ENCODE data around the gene HPX.

The HPX gene

GRCh38 chr11:6474413-6474792, 33.6 kb upstream of the HPX start:
- peak; percentile 1 for ATAC-seq
- Mint-ChIP-seq H3K36me3 (peaks cover 18% of the 10 kb centered on the region), H3K4me1 (peaks cover 22% of the 10 kb centered on the region), H3K4me3 (peak overlapping the region; percentile 84), H3K27me3 (no peaks in the 10 kb centered on the region), H3K9me3 (no peaks in the 10 kb centered on the region), H3K27ac (peak overlapping the region; percentile 76)

- Mint-ChIP-seq H3K9me3 (no peaks in the 10 kb centered on the region), H3K27ac (peak within 1 kb of the TSS; percentile 76), H3K4me3 (peak within 1 kb of the TSS; percentile 89), H3K36me3 (peaks cover 18% of the 10 kb centered on the region), H3K4me1 (peaks cover 15% of the 10 kb centered on the region), H3K27me3 (no peaks in the 10 kb centered on the region)
- peak; percentile 91 for ATAC-seq
Observed at GRCh38 chr11:6473451-6474412, 32.9 kb upstream of the HPX start, which contains the start of gene TRIM3. TSS of gene TRIM3 (minus strand) at chr11:6473941. CDS start at chr11:6465695, 8,246 bp downstream.

GRCh38 chr11:6472934-6473333, 32.1 kb upstream of the HPX start:
- H3K4me1 Mint-ChIP-seq, result peaks cover 14% of the 10 kb centered on the region
- no peak for ATAC-seq
- H3K27ac Mint-ChIP-seq, result peak overlapping the region; percentile 76
- peak overlapping the region; percentile 64 for H3K4me3 Mint-ChIP-seq
- no peaks in the 10 kb centered on the region for H3K9me3 Mint-ChIP-seq
- no peaks in the 10 kb centered on the region for H3K27me3 Mint-ChIP-seq
- H3K36me3 Mint-ChIP-seq, result peaks cover 14% of the 10 kb centered on the region

GRCh38 chr11:6469599-6469998, 28.8 kb upstream of the HPX start:
- ATAC-seq, result no peak
- H3K4me3 Mint-ChIP-seq, result no peak overlapping the region
- H3K27ac Mint-ChIP-seq, result no peak overlapping the region
- peaks cover 14% of the 10 kb centered on the region for H3K4me1 Mint-ChIP-seq
- peaks cover 17% of the 10 kb centered on the region for H3K36me3 Mint-ChIP-seq
- H3K27me3 Mint-ChIP-seq, result no peaks in the 10 kb centered on the region
- no peaks in the 10 kb centered on the region for H3K9me3 Mint-ChIP-seq

GRCh38 chr11:6468712-6469495, 28.1 kb upstream of the HPX start:
- peaks cover 20% of the 10 kb centered on the region for H3K36me3 Mint-ChIP-seq
- H3K9me3 Mint-ChIP-seq, result no peaks in the 10 kb centered on the region
- no peaks in the 10 kb centered on the region for H3K27me3 Mint-ChIP-seq
- peaks cover 9% of the 10 kb centered on the region for H3K4me1 Mint-ChIP-seq
- H3K27ac Mint-ChIP-seq, result no peak overlapping the region
- peak; percentile 47 for ATAC-seq
- H3K4me3 Mint-ChIP-seq, result no peak overlapping the region

GRCh38 chr11:6459099-6459450, 18.3 kb upstream of the HPX start:
- no peak overlapping the region for H3K4me3 Mint-ChIP-seq
- peaks cover 30% of the 10 kb centered on the region for H3K36me3 Mint-ChIP-seq
- H3K27me3 Mint-ChIP-seq, result no peaks in the 10 kb centered on the region
- no peaks in the 10 kb centered on the region for H3K4me1 Mint-ChIP-seq
- H3K27ac Mint-ChIP-seq, result no peak overlapping the region
- no peak for ATAC-seq
- H3K9me3 Mint-ChIP-seq, result no peaks in the 10 kb centered on the region

GRCh38 chr11:6458352-6459098, 17.7 kb upstream of the HPX start:
- Mint-ChIP-seq H3K9me3 (no peaks in the 10 kb centered on the region), H3K4me1 (no peaks in the 10 kb centered on the region), H3K36me3 (peaks cover 24% of the 10 kb centered on the region), H3K27me3 (no peaks in the 10 kb centered on the region), H3K27ac (no peak overlapping the region), H3K4me3 (no peak overlapping the region)
- no peak for ATAC-seq

- H3K4me1 Mint-ChIP-seq, result no peaks in the 10 kb centered on the region
- no peak for ATAC-seq
- peaks cover 20% of the 10 kb centered on the region for H3K36me3 Mint-ChIP-seq
Observed at GRCh38 chr11:6457581-6458320, 17.0 kb upstream of the HPX start.

GRCh38 chr11:6456361-6457073, 15.7 kb upstream of the HPX start:
- no peaks in the 10 kb centered on the region for H3K4me1 Mint-ChIP-seq
- no peaks in the 10 kb centered on the region for H3K9me3 Mint-ChIP-seq
- H3K27ac Mint-ChIP-seq, result no peak overlapping the region
- no peak overlapping the region for H3K4me3 Mint-ChIP-seq
- H3K36me3 Mint-ChIP-seq, result peaks cover 14% of the 10 kb centered on the region
- no peak for ATAC-seq
- no peaks in the 10 kb centered on the region for H3K27me3 Mint-ChIP-seq

More at GRCh38 chr11:6457581-6458320, 17.0 kb upstream of the HPX start:
- Mint-ChIP-seq H3K9me3 (no peaks in the 10 kb centered on the region), H3K27me3 (no peaks in the 10 kb centered on the region), H3K27ac (no peak overlapping the region), H3K4me3 (no peak overlapping the region)

- H3K36me3 Mint-ChIP-seq, result peaks cover 10% of the 10 kb centered on the region
- H3K9me3 Mint-ChIP-seq, result no peaks in the 10 kb centered on the region
- no peak for ATAC-seq
- H3K27ac Mint-ChIP-seq, result no peak overlapping the region
- no peak overlapping the region for H3K4me3 Mint-ChIP-seq
- H3K27me3 Mint-ChIP-seq, result no peaks in the 10 kb centered on the region
- H3K4me1 Mint-ChIP-seq, result no peaks in the 10 kb centered on the region
Observed at GRCh38 chr11:6455070-6455469, 14.3 kb upstream of the HPX start.

GRCh38 chr11:6453152-6453551, 12.4 kb upstream of the HPX start:
- Mint-ChIP-seq H3K27ac (no peak overlapping the region), H3K36me3 (peaks cover 10% of the 10 kb centered on the region), H3K4me3 (no peak overlapping the region), H3K27me3 (no peaks in the 10 kb centered on the region), H3K9me3 (no peaks in the 10 kb centered on the region), H3K4me1 (no peaks in the 10 kb centered on the region)
- ATAC-seq, result no peak

- no peak for ATAC-seq
- no peaks in the 10 kb centered on the region for H3K4me1 Mint-ChIP-seq
- H3K36me3 Mint-ChIP-seq, result peaks cover 10% of the 10 kb centered on the region
- no peak overlapping the region for H3K4me3 Mint-ChIP-seq
- no peaks in the 10 kb centered on the region for H3K9me3 Mint-ChIP-seq
- no peak overlapping the region for H3K27ac Mint-ChIP-seq
- H3K27me3 Mint-ChIP-seq, result no peaks in the 10 kb centered on the region
Observed at GRCh38 chr11:6452219-6452618, 11.4 kb upstream of the HPX start.

- Mint-ChIP-seq H3K4me3 (no peak overlapping the region), H3K27me3 (no peaks in the 10 kb centered on the region), H3K27ac (no peak overlapping the region), H3K4me1 (no peaks in the 10 kb centered on the region), H3K36me3 (no peaks in the 10 kb centered on the region), H3K9me3 (no peaks in the 10 kb centered on the region)
- ATAC-seq, result no peak
Observed at GRCh38 chr11:6448574-6448973, 7.8 kb upstream of the HPX start.
